Prostate gland (tissue), 2 donors: ENCODE data around the gene CSNK1G2. TPM values are rescaled to one million over a fixed set of nuclear protein-coding genes. Genes with fewer than 3 reads are reported as not detected.

Experiments used
- DNase-seq: peaks from one replicate; pipeline ENCODE4 v3.0.0-alpha.2; 2019; ENCODE audit warnings: low spot score
- H3K27ac ChIP-seq, 2 donors: fragments of 200-600 bp; sonication (generic); 2 replicates each; pipeline ENCODE4 v1.5.1; 2017 to 2019
- H3K27me3 ChIP-seq: fragments of 200-600 bp; sonication (generic); replicated peaks from 2 replicates; pipeline ENCODE4 v1.5.1; 2019; ENCODE audit not compliant: insufficient read depth
- H3K36me3 ChIP-seq, 2 donors: fragments of 200-600 bp; sonication (generic); 1 replicate in 1 of 2; 2 replicates in 1 of 2; pipeline versions ENCODE4 v1.5.1 to v1.8.1; 2017 to 2019
- H3K4me1 ChIP-seq: fragments of 200-600 bp; sonication (generic); replicated peaks from 2 replicates; pipeline ENCODE4 v1.5.1; 2019
- H3K4me3 ChIP-seq, 2 donors: fragments of 200-600 bp; sonication (generic); 2 replicates each; pipeline ENCODE4 v1.5.1; 2017 to 2019
- H3K9me3 ChIP-seq: fragments of 200-600 bp; sonication (generic); 2 replicates; pipeline ENCODE4 v1.5.1; 2017
- CTCF ChIP-seq, 4 experiments: fragments of 200-600 bp in 2 of 4; fragments of 450-650 bp in 2 of 4; sonication (generic) in 2 of 4; IDR thresholded peaks; 1 replicate in 3 of 4; 2 replicates in 1 of 4; pipeline ENCODE4 v1.5.1; 2016 to 2019; ENCODE audit warnings: antibody characterized with exemption in 4 of 4, mild to moderate bottlenecking in 2 of 4, moderate library complexity in 2 of 4
- POLR2A ChIP-seq: fragments of 450-650 bp; IDR thresholded peaks from one replicate; pipeline ENCODE4 v1.6.1; 2016; ENCODE audit warnings: antibody characterized with exemption, mild to moderate bottlenecking
- POLR2AphosphoS5 ChIP-seq: sonication (generic); formaldehyde crosslinking; IDR thresholded peaks from one replicate; pipeline ENCODE4 v1.6.1; 2017; ENCODE audit warnings: antibody characterized with exemption
- WGBS: methylation state at CpG from one replicate; pipeline ENCODE4 v1.1.5; 2018; 5-methylcytosine and 5-hydroxymethylcytosine counted together
- intact Hi-C: fragments of 100-400 bp; cut with DNase I; formaldehyde crosslinking; loops from one replicate; pipeline ENCODE4 v1.14.2; 2022
- total RNA-seq, 2 donors: library from RNA; depleted of rRNA; stranded (reverse); fragments of >200 nt; gene quantifications; one replicate each; pipeline ENCODE4 v1.1.0, GENCODE V29; 2016

CSNK1G2 gene
- total RNA-seq, 2 donors from 2014 or later: 56.5 to 107 TPM

GRCh38 chr19:1979642-1980041 lies 38.7 kb downstream of the CSNK1G2 start:
- WGBS: 90% methylated on average over 28 of the region's 28 CpGs
- DNase-seq: no peak
- Histone ChIP-seq H3K9me3 (no peaks in the 10 kb centered on the region), H3K36me3 (peaks cover 3 to 17% of the 10 kb centered on the region in 2 donors), H3K4me1 (no peaks in the 10 kb centered on the region), H3K27me3 (no peaks in the 10 kb centered on the region), H3K4me3 (no peak overlapping the region), H3K27ac (no peak overlapping the region)
- TF ChIP-seq CTCF (IDR thresholded peaks at IDR 0.05) (no peak), POLR2AphosphoS5 (no peak), POLR2A (no peak)
- intact Hi-C loops: no loop called here

- Histone ChIP-seq H3K27ac (no peak overlapping the region), H3K36me3 (peaks cover 3 to 20% of the 10 kb centered on the region in 2 donors), H3K9me3 (no peaks in the 10 kb centered on the region), H3K4me1 (no peaks in the 10 kb centered on the region), H3K4me3 (no peak overlapping the region), H3K27me3 (no peaks in the 10 kb centered on the region)
- no peak for DNase-seq
- WGBS: 84% methylated on average over 35 of the region's 35 CpGs
- TF ChIP-seq CTCF (IDR thresholded peaks at IDR 0.05) (no peak), POLR2AphosphoS5 (no peak), POLR2A (no peak)
- intact Hi-C loops: no loop called here
Observed at GRCh38 chr19:1980091-1980808, 39.3 kb downstream of the CSNK1G2 start.

- no peaks in the 10 kb centered on the region for H3K4me1 ChIP-seq
- H3K4me3 ChIP-seq: no peak overlapping the region
- H3K9me3 ChIP-seq: no peaks in the 10 kb centered on the region
- no peaks in the 10 kb centered on the region for H3K27me3 ChIP-seq
- intact Hi-C loops: no loop called here
- WGBS: 89% methylated on average over 9 of the region's 31 CpGs
- H3K27ac ChIP-seq: no peak overlapping the region
- H3K36me3 ChIP-seq: peaks cover 3 to 23% of the 10 kb centered on the region in 2 donors
- TF ChIP-seq CTCF (IDR thresholded peaks at IDR 0.05) (no peak), POLR2A (no peak), POLR2AphosphoS5 (no peak)
- DNase-seq: no peak
Observed at GRCh38 chr19:1980809-1981181, 39.8 kb downstream of the CSNK1G2 start.

- WGBS: 90% methylated on average over 20 of the region's 20 CpGs
Observed at GRCh38 chr19:1981253-1981652, 40.3 kb downstream of the CSNK1G2 start.

GRCh38 chr19:1984357-1984756 lies 43.4 kb downstream of the CSNK1G2 start:
- Histone ChIP-seq H3K36me3 (peaks cover 4 to 24% of the 10 kb centered on the region in 2 donors), H3K27me3 (no peaks in the 10 kb centered on the region), H3K27ac (no peak overlapping the region), H3K4me3 (no peak overlapping the region), H3K9me3 (no peaks in the 10 kb centered on the region), H3K4me1 (no peaks in the 10 kb centered on the region)
- WGBS: 95% methylated on average over 10 of the region's 10 CpGs
- intact Hi-C loops: no loop called here
- DNase-seq: no peak
- TF ChIP-seq CTCF (IDR thresholded peaks at IDR 0.05) (no peak), POLR2A (no peak), POLR2AphosphoS5 (no peak)

More at GRCh38 chr19:1981253-1981652, 40.3 kb downstream of the CSNK1G2 start:
- no peak for DNase-seq
- Histone ChIP-seq H3K9me3 (no peaks in the 10 kb centered on the region), H3K27ac (no peak overlapping the region), H3K4me1 (no peaks in the 10 kb centered on the region), H3K4me3 (no peak overlapping the region), H3K36me3 (peaks cover 3 to 28% of the 10 kb centered on the region in 2 donors), H3K27me3 (no peaks in the 10 kb centered on the region)
- TF ChIP-seq POLR2AphosphoS5: no peak
- TF ChIP-seq POLR2A: no peak
- intact Hi-C loops: no loop called here
